PC-3 (cell line): Measurements from ENCODE around the gene MT1H. TPM values are rescaled to one million over a fixed set of nuclear protein-coding genes. Genes with fewer than 3 reads are reported as not detected.

ENCODE experiments used
- ATAC-seq: fragments of 200-7000 bp; cut with Tn5 transposase; 2 replicates; pipeline ENCODE4 v1.9.1; 2020; ENCODE audit warnings: mild to moderate bottlenecking, moderate library complexity
- BruUV-seq: library from RNA; stranded (reverse); fragments of 400-500 nt; replicated peaks from 2 replicates; lab custom pipeline; 2021; lab: Mats Ljungman, UMichigan
- CTCF ChIA-PET: fragments of 300-600 bp; sonication (Branson Sonifier 250); formaldehyde crosslinking; loops from one replicate; lab custom pipeline; 2022; ENCODE audit warnings: antibody characterized with exemption; lab: Charles Lee
- POLR2A ChIA-PET: fragments of 300-600 bp; sonication (Branson Sonifier 250); formaldehyde crosslinking; loops from one replicate; lab custom pipeline; 2022; ENCODE audit warnings: antibody characterized with exemption; ENCODE audit not compliant: unreplicated experiment; lab: Charles Lee
- DNase-seq: peaks from one replicate; pipeline ENCODE4 v3.0.0-alpha.2; 2015
- H2AFZ ChIP-seq: fragments of 300-600 bp; sonication (generic); 2 replicates; pipeline ENCODE4 v1.6.0; 2016; ENCODE audit warnings: antibody characterized with exemption, low read length
- H3F3A ChIP-seq: fragments of 300-600 bp; sonication (generic); one replicate; pipeline ENCODE4 v1.6.0; 2017; ENCODE audit warnings: antibody characterized with exemption, low read length, control low read depth, mild to moderate bottlenecking; ENCODE audit not compliant: unreplicated experiment
- H3K27ac ChIP-seq: fragments of 300-600 bp; sonication (generic); 2 replicates; pipeline ENCODE4 v1.5.1; 2016; ENCODE audit warnings: mild to moderate bottlenecking, low read length
- H3K27me3 ChIP-seq: fragments of 300-600 bp; sonication (generic); 2 replicates; pipeline ENCODE4 v1.6.1; 2016; ENCODE audit warnings: low read length, mixed read lengths
- H3K36me3 ChIP-seq: fragments of 300-600 bp; sonication (generic); 2 replicates; pipeline ENCODE4 v1.6.1; 2016; ENCODE audit warnings: low read depth, mixed run types, low read length, mixed read lengths
- H3K4me1 ChIP-seq: fragments of 300-600 bp; sonication (generic); 2 replicates; pipeline ENCODE4 v1.5.1; 2016; ENCODE audit warnings: low read length; ENCODE audit not compliant: insufficient read depth
- H3K4me2 ChIP-seq: fragments of 300-600 bp; sonication (generic); 2 replicates; pipeline ENCODE4 v1.6.0; 2016; ENCODE audit warnings: low read length
- H3K4me3 ChIP-seq: fragments of 300-600 bp; sonication (generic); 2 replicates; pipeline ENCODE4 v1.5.1; 2016; ENCODE audit warnings: mild to moderate bottlenecking, low read length, mixed read lengths
- H3K79me2 ChIP-seq: fragments of 300-600 bp; sonication (generic); 2 replicates; pipeline ENCODE4 v1.6.1; 2017; ENCODE audit warnings: low read length, mixed read lengths
- H3K9ac ChIP-seq: fragments of 300-600 bp; sonication (generic); 2 replicates; pipeline ENCODE4 v1.6.0; 2016; ENCODE audit warnings: mild to moderate bottlenecking, low read length
- H3K9me2 ChIP-seq: fragments of 300-600 bp; sonication (generic); replicated peaks from 2 replicates; pipeline ENCODE4 v1.6.1; 2016; ENCODE audit warnings: mixed run types, low read length, mixed read lengths
- H3K9me3 ChIP-seq: fragments of 300-600 bp; sonication (generic); 2 replicates; pipeline ENCODE4 v1.6.1; 2016; ENCODE audit warnings: low read length, mixed read lengths
- H4K20me1 ChIP-seq: fragments of 300-600 bp; sonication (generic); 2 replicates; pipeline ENCODE4 v1.6.1; 2016; ENCODE audit warnings: low read length, mixed read lengths
- CTCF ChIP-seq: fragments of 300-600 bp; sonication (generic); conservative IDR thresholded peaks from 2 replicates; pipeline ENCODE4 v1.5.1; 2017; ENCODE audit warnings: antibody characterized with exemption, low read depth, mild to moderate bottlenecking, low read length
- EZH2 ChIP-seq: fragments of 300-600 bp; sonication (generic); IDR thresholded peaks from one replicate; pipeline ENCODE4 v1.6.1; 2017; ENCODE audit warnings: antibody characterized with exemption, mild to moderate bottlenecking, low read length; ENCODE audit not compliant: unreplicated experiment
- EZH2phosphoT487 ChIP-seq: fragments of 300-600 bp; sonication (generic); IDR thresholded peaks from 2 replicates; pipeline ENCODE4 v1.6.1; 2018; ENCODE audit warnings: mild to moderate bottlenecking, antibody characterized with exemption, low read length, borderline replicate concordance
- intact Hi-C: fragments of 100-400 bp; cut with micrococcal nuclease; formaldehyde crosslinking; loops from 2 replicates; pipeline ENCODE4 v1.9.0; 2023
- total RNA-seq: library from RNA; depleted of rRNA; stranded (reverse); fragments of >200 nt; gene quantifications from 2 replicates; pipeline ENCODE4 v1.2.3, GENCODE V29; 2014

Gene MT1H
- total RNA-seq, 1 experiment from 2014 or later, result not detected

GRCh38 chr16:56675685-56676210, 6.1 kb downstream of the MT1H start:
- ATAC-seq, result no peak
- TF ChIP-seq CTCF (no peak), EZH2 (no peak), EZH2phosphoT487 (no peak)
- H3K9ac ChIP-seq, result no peak overlapping the region
- BruUV-seq, result no TSS peak
- H3K79me2 ChIP-seq, result no peaks in the 10 kb centered on the region
- ChIA-PET CTCF (no interaction called here), POLR2A (no interaction called here)
- H3F3A ChIP-seq, result no peaks in the 10 kb centered on the region
- H3K36me3 ChIP-seq, result no peaks in the 10 kb centered on the region
- H3K27ac ChIP-seq, result no peak overlapping the region
- H4K20me1 ChIP-seq, result no peaks in the 10 kb centered on the region
- no peak overlapping the region for H2AFZ ChIP-seq
- no peaks in the 10 kb centered on the region for H3K9me2 ChIP-seq
- no peak overlapping the region for H3K4me2 ChIP-seq
- intact Hi-C loops, result no loop called here
- no peak for DNase-seq
- no peaks in the 10 kb centered on the region for H3K27me3 ChIP-seq
- H3K4me3 ChIP-seq, result no peak overlapping the region
- no peaks in the 10 kb centered on the region for H3K9me3 ChIP-seq
- H3K4me1 ChIP-seq, result peaks cover 36% of the 10 kb centered on the region

- Histone ChIP-seq H3K4me3 (no peak overlapping the region), H2AFZ (no peak overlapping the region), H3K4me1 (peaks cover 33% of the 10 kb centered on the region), H3K27ac (no peak overlapping the region), H4K20me1 (no peaks in the 10 kb centered on the region), H3K9me2 (no peaks in the 10 kb centered on the region), H3F3A (no peaks in the 10 kb centered on the region), H3K36me3 (no peaks in the 10 kb centered on the region), H3K9me3 (no peaks in the 10 kb centered on the region), H3K9ac (no peak overlapping the region), H3K79me2 (peaks cover under 1% of the 10 kb centered on the region; the same call in 1 of the 2 replicates), H3K27me3 (no peaks in the 10 kb centered on the region), H3K4me2 (no peak overlapping the region)
- TF ChIP-seq CTCF (no peak), EZH2phosphoT487 (no peak), EZH2 (no peak)
- DNase-seq (no peak), ATAC-seq (no peak)
- BruUV-seq, result no TSS peak
- CTCF ChIA-PET, result no interaction called here
- intact Hi-C loops, result no loop called here
- POLR2A ChIA-PET, result no interaction called here
Measured at GRCh38 chr16:56677474-56677873, 7.9 kb downstream of the MT1H start.

GRCh38 chr16:56679078-56679730, 9.6 kb downstream of the MT1H start:
- Histone ChIP-seq H3K27ac (no peak overlapping the region), H4K20me1 (no peaks in the 10 kb centered on the region), H3K4me1 (peaks cover 29% of the 10 kb centered on the region), H3F3A (no peaks in the 10 kb centered on the region), H3K79me2 (peaks cover 8% of the 10 kb centered on the region; the same call in 1 of the 2 replicates), H3K4me2 (no peak overlapping the region), H3K9me2 (no peaks in the 10 kb centered on the region), H2AFZ (no peak overlapping the region), H3K36me3 (no peaks in the 10 kb centered on the region), H3K9ac (no peak overlapping the region), H3K27me3 (no peaks in the 10 kb centered on the region), H3K4me3 (no peak overlapping the region), H3K9me3 (no peaks in the 10 kb centered on the region)
- TF ChIP-seq EZH2 (no peak), EZH2phosphoT487 (no peak), CTCF (no peak)
- BruUV-seq, result no TSS peak
- ATAC-seq, result no peak
- ChIA-PET POLR2A (interaction anchor here (0.9 kb wide), 1 partner anchor 72 kb away, joined by 3 read pairs; no protein-coding TSS in a partner anchor), CTCF (no interaction called here)
- DNase-seq, result no peak
- intact Hi-C loops, result no loop called here
